Panc1 (cell line): ENCODE results near the gene TMEM163. TPM values are rescaled to one million over a fixed set of nuclear protein-coding genes. Genes with fewer than 3 reads are reported as not detected.

Experiments
- ATAC-seq: fragments of 200-7000 bp; cut with Tn5 transposase; 2 replicates; pipeline ENCODE4 v1.9.1; 2020; ENCODE audit warnings: mild to moderate bottlenecking, moderate library complexity
- BruUV-seq: library from RNA; stranded (reverse); fragments of 400-500 nt; replicated peaks from 2 replicates; lab custom pipeline; 2021; lab: Mats Ljungman, UMichigan
- CTCF ChIA-PET: fragments of 300-600 bp; sonication (Branson Sonifier 250); formaldehyde crosslinking; loops from one replicate; lab custom pipeline; 2022; ENCODE audit warnings: antibody characterized with exemption; lab: Charles Lee
- POLR2A ChIA-PET: fragments of 300-600 bp; sonication (Branson Sonifier 250); formaldehyde crosslinking; loops from one replicate; lab custom pipeline; 2022; ENCODE audit warnings: antibody characterized with exemption; lab: Charles Lee
- DNase-seq: peaks from one replicate; pipeline ENCODE4 v3.0.0-alpha.2; 2010; ENCODE audit warnings: low read depth, low spot score
- H3K27ac ChIP-seq: 2 replicates; pipeline ENCODE4 v1.5.1; 2011; ENCODE audit warnings: mild to moderate bottlenecking, low read length, inconsistent platforms
- H3K27me3 ChIP-seq: fragments of 200-500 bp; sonication (Bioruptor generic); 2 replicates; pipeline ENCODE4 v1.6.0; 2014; ENCODE audit warnings: low read length, inconsistent platforms; ENCODE audit not compliant: control insufficient read depth, insufficient read depth
- H3K36me3 ChIP-seq: fragments of 200-500 bp; sonication (Bioruptor generic); 2 replicates; pipeline ENCODE4 v1.5.1; 2014; ENCODE audit warnings: inconsistent platforms, mild to moderate bottlenecking, low read length, moderate library complexity; ENCODE audit not compliant: control insufficient read depth, insufficient read depth
- H3K4me1 ChIP-seq: 2 replicates; pipeline ENCODE4 v1.5.1; 2011; ENCODE audit warnings: inconsistent platforms, mild to moderate bottlenecking, low read length, moderate library complexity; ENCODE audit not compliant: control insufficient read depth, insufficient read depth
- H3K4me3 ChIP-seq, 2 experiments: 2 replicates each; pipeline ENCODE4 v1.5.1; 2011 to 2012; ENCODE audit warnings: low read depth in 2 of 2, low read length in 2 of 2, mild to moderate bottlenecking in 2 of 2, inconsistent platforms in 1 of 2, moderate library complexity in 1 of 2
- H3K9me3 ChIP-seq: fragments of 200-500 bp; sonication (Bioruptor generic); 2 replicates; pipeline ENCODE4 v1.5.1; 2014; ENCODE audit warnings: low read depth, mild to moderate bottlenecking, inconsistent platforms, low read length, moderate library complexity; ENCODE audit not compliant: control insufficient read depth, insufficient read depth
- POLR2AphosphoS5 ChIP-seq: IDR thresholded peaks from 2 replicates; pipeline ENCODE4 v1.6.1; 2012; ENCODE audit warnings: mild to moderate bottlenecking, low read depth, low read length, moderate library complexity
- SIN3A ChIP-seq: IDR thresholded peaks from 2 replicates; pipeline ENCODE4 v1.6.1; 2012; ENCODE audit warnings: low read depth, mild to moderate bottlenecking, low read length, moderate library complexity, borderline replicate concordance; ENCODE audit not compliant: insufficient read depth
- TCF7L2 ChIP-seq: IDR thresholded peaks from 2 replicates; pipeline ENCODE4 v1.6.1; 2011; ENCODE audit warnings: mild to moderate bottlenecking, low read depth, low read length, inconsistent platforms
- in situ Hi-C: cut with HindIII; loops from 2 replicates; pipeline ENCODE4 v1.10.0; 2016; ENCODE audit warnings: low sequenced_read_pairs, low pct_unique_long_range_greater_than_20kb
- intact Hi-C: fragments of 100-400 bp; cut with micrococcal nuclease; formaldehyde crosslinking; loops from one replicate; pipeline ENCODE4 v1.10.0; 2022; ENCODE audit not compliant: unreplicated experiment
- total RNA-seq: library from RNA; stranded (reverse); gene quantifications from one replicate; pipeline ENCODE4 v1.2.1, GENCODE V29; 2021; ENCODE audit not compliant: unreplicated experiment
- TF ChIP-seq, protein P1 (sequence below): fragments of 450-650 bp; IDR thresholded peaks from 2 replicates; pipeline ENCODE4 v1.5.1; 2017; ENCODE audit warnings: mild to moderate bottlenecking
- TF ChIP-seq, protein P2 (sequence below), 2 experiments: IDR thresholded peaks; 2 replicates each; pipeline ENCODE4 v1.6.1; 2011 to 2012; ENCODE audit warnings: low read depth in 2 of 2, control low read depth in 1 of 2, low read length in 1 of 2, mild to moderate bottlenecking in 1 of 2, moderate library complexity in 1 of 2; ENCODE audit not compliant: insufficient read depth in 1 of 2

TMEM163 gene
- total RNA-seq, 1 experiment from 2014 or later, result not detected

DNA sequence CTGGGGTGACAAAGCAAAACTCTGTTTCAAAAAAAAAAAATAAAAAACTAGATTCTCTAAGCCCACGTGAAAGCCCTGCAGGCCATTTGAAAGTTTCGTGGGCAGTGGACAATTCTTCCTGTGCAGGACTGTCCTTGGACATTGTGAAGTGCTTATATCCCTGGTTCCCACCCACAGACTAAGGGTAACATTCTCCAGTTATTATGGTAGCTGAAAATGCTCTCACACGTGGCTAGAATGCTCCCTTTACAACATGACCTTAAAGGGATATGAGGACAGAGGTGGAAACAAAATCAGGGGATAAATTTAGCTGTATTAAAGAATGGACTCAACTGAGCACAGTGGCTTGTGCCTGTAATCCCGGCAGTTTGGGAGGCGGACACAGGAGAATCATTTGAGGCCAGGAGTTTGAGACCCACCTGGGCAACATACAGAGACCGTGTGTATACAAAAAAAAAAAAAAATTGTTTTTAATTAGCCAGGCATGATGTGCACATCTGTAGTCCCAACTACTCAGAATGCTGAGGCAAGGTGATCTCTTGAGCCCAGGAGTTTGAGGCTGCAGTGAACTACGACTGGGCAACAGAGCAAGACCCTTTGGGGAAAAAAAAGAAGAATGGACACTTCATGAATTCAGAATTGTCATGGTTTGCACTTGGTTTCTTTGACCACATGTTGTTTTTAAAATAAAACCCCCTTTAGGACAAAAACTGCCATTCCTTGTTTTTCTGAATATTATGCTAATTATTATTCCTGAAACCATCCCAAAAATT is 297.1 kb downstream of the TMEM163 start:
- no TSS peak for BruUV-seq
- Histone ChIP-seq H3K27me3 (no peaks in the 10 kb centered on the region), H3K4me3 (no peak overlapping the region), H3K36me3 (no peaks in the 10 kb centered on the region), H3K27ac (no peak overlapping the region), H3K9me3 (no peaks in the 10 kb centered on the region), H3K4me1 (no peaks in the 10 kb centered on the region)
- CTCF ChIA-PET, result interaction anchor here (0.7 kb wide), 1 partner anchor 46 kb away, joined by 3 read pairs; no protein-coding TSS in a partner anchor
- in situ Hi-C loops, result no loop called here
- TF ChIP-seq SIN3A (no peak), POLR2AphosphoS5 (no peak), TCF7L2 (no peak)
- TF ChIP-seq, protein P1, sequence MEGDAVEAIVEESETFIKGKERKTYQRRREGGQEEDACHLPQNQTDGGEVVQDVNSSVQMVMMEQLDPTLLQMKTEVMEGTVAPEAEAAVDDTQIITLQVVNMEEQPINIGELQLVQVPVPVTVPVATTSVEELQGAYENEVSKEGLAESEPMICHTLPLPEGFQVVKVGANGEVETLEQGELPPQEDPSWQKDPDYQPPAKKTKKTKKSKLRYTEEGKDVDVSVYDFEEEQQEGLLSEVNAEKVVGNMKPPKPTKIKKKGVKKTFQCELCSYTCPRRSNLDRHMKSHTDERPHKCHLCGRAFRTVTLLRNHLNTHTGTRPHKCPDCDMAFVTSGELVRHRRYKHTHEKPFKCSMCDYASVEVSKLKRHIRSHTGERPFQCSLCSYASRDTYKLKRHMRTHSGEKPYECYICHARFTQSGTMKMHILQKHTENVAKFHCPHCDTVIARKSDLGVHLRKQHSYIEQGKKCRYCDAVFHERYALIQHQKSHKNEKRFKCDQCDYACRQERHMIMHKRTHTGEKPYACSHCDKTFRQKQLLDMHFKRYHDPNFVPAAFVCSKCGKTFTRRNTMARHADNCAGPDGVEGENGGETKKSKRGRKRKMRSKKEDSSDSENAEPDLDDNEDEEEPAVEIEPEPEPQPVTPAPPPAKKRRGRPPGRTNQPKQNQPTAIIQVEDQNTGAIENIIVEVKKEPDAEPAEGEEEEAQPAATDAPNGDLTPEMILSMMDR, result no peak
- TF ChIP-seq, protein P2, sequence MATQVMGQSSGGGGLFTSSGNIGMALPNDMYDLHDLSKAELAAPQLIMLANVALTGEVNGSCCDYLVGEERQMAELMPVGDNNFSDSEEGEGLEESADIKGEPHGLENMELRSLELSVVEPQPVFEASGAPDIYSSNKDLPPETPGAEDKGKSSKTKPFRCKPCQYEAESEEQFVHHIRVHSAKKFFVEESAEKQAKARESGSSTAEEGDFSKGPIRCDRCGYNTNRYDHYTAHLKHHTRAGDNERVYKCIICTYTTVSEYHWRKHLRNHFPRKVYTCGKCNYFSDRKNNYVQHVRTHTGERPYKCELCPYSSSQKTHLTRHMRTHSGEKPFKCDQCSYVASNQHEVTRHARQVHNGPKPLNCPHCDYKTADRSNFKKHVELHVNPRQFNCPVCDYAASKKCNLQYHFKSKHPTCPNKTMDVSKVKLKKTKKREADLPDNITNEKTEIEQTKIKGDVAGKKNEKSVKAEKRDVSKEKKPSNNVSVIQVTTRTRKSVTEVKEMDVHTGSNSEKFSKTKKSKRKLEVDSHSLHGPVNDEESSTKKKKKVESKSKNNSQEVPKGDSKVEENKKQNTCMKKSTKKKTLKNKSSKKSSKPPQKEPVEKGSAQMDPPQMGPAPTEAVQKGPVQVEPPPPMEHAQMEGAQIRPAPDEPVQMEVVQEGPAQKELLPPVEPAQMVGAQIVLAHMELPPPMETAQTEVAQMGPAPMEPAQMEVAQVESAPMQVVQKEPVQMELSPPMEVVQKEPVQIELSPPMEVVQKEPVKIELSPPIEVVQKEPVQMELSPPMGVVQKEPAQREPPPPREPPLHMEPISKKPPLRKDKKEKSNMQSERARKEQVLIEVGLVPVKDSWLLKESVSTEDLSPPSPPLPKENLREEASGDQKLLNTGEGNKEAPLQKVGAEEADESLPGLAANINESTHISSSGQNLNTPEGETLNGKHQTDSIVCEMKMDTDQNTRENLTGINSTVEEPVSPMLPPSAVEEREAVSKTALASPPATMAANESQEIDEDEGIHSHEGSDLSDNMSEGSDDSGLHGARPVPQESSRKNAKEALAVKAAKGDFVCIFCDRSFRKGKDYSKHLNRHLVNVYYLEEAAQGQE (IDR thresholded peaks at IDR 0.05; ENCODE audit: insufficient read depth in 1 of 2, low read depth in 2 of 2, low read length in 1 of 2), result no peak
- DNase-seq (no peak), ATAC-seq (no peak)
- intact Hi-C loops, result no loop called here
- POLR2A ChIA-PET, result no interaction called here

DNA sequence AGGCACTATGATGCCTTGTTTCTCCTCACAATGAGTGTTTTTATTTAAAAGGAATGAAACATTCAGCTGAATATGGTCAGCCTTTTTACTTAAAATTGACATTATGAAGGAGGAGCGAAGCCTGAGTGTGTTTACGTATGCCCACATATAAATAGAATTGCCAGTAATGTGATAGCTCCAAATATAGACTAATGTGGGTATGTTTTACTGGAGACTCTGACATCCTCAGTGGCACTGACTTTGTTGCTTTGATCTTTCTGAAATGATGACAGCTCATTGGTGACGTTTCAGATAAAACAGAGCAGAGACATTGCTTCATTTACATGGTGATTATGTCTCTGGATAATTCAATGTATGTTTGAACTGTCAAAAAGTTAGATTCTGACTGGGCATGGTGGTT is 297.9 kb downstream of the TMEM163 start:
- TF ChIP-seq SIN3A, result no peak
- no peak for TF ChIP-seq TCF7L2
- no peak for TF ChIP-seq POLR2AphosphoS5
- TF ChIP-seq, protein P1, result no peak
- TF ChIP-seq, protein P2 (IDR thresholded peaks at IDR 0.05; ENCODE audit: insufficient read depth in 1 of 2, low read depth in 2 of 2, low read length in 1 of 2), result no peak
- Histone ChIP-seq H3K36me3 (no peaks in the 10 kb centered on the region), H3K4me1 (no peaks in the 10 kb centered on the region), H3K9me3 (no peaks in the 10 kb centered on the region), H3K4me3 (no peak overlapping the region), H3K27me3 (no peaks in the 10 kb centered on the region), H3K27ac (no peak overlapping the region)
- intact Hi-C loops (no loop called here), in situ Hi-C loops (no loop called here)
- no peak for ATAC-seq
- CTCF ChIA-PET, result interaction anchor here (0.7 kb wide), 1 partner anchor 45 kb away, joined by 3 read pairs; no protein-coding TSS in a partner anchor
- POLR2A ChIA-PET, result no interaction called here
- no TSS peak for BruUV-seq
- DNase-seq, result no peak
